T follicular helper cell (primary cell): Measurements from ENCODE around the gene DCUN1D2.
"Not testable (repeated sequence)": the region's sequence is repeated elsewhere in the genome, so short reads cannot be mapped to it uniquely, and the experiment has no call there.

Experiments
- DNase-seq: peaks from one replicate; pipeline ENCODE4 v3.0.0-alpha.2; 2020; ENCODE audit warnings: low read depth

Gene DCUN1D2

DNA sequence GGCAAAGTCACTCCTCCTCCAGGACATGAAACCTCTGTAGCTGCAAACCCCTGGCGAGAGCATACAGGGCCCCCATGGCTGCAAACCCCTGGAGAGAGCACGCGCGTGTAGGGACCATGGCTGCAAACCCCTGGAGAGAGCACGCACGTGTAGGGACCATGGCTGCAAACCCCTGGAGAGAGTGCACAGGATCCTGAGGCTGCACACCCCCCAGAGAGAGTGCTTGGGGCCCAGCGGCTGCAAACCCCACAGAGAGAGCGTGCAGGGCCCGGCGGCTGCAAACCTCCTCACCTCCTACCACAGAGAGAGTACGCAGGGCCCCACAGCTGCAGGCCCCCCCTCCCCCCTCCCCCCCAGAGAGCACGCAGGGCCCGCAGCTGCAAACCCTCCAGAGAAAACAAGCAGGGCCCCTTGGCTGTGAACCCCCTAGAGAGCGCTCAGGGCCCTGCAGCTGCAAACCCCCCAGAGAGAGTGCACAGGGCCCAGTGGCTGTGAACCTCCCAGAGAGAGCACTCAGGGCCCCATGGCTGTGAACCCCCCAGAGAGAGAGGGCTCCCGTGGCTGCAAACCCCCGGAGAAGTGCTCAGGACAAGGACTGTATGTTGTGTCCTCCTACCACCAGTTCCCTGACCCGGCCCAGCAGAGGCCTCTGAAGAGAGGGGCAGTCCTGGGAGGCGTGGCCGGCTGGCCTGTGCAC lies 44.6 kb downstream of the DCUN1D2 start:
- DNase-seq, result no peak

DNA sequence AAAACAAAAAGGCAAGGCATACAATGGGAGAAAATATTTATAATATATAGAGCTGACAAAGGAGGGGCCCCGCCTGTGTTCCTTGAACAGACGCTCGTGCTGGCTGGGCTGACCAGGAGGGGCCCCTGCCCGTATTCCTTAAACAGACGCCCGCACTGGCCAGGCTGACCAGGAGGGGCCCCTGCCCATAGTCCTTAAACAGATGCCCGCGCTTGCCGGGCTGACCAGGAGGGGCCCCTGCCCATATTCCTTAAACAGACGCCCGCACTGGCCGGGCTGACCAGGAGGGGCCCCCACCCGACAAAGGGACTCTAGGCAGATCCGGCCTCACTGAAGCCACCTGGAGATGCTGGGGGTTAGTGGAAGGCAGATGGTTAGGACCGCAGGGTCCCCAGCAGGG lies 46.5 kb downstream of the DCUN1D2 start:
- no peak for DNase-seq

- no peak for DNase-seq
Measured at GRCh38 chr13:113442985-113443362, 47.5 kb downstream of the DCUN1D2 start.

- no peak for DNase-seq
Measured at GRCh38 chr13:113442354-113442984, 48.0 kb downstream of the DCUN1D2 start.

- DNase-seq, result no peak
Measured at GRCh38 chr13:113441661-113442060, 48.9 kb downstream of the DCUN1D2 start.

DNA sequence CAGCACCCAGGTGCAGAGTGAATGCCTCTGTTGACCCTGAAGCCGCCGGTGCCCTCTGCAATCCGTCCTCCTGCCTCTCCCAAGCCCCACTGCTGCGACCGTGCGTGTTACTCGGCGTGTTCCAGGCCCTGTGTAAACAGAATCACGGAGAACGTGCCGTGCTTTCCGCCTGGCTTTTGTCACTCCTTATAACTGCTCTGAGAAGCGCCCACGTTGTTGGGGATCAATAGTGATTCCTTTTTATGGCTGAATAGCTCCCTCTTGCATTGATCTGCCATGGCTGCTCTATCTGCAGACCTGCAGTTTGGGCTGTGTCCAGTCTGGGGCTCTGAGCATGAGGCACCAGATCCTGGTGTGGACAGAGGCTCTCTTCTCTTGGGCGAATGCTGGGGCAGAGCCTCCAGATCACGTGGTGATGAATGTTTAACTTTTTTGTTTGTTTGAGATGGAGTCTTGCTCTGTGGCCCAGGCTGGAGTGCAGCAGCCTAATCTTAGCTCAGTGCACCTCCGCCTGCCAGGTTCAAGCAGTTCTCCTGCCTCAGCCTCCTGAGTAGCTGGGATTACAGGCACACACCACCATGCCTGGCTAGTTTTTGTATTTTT lies 53.0 kb downstream of the DCUN1D2 start:
- DNase-seq, result no peak

GRCh38 chr13:113436866-113437265 lies 53.6 kb downstream of the DCUN1D2 start:
- DNase-seq, result not testable (repeated sequence)

DNA sequence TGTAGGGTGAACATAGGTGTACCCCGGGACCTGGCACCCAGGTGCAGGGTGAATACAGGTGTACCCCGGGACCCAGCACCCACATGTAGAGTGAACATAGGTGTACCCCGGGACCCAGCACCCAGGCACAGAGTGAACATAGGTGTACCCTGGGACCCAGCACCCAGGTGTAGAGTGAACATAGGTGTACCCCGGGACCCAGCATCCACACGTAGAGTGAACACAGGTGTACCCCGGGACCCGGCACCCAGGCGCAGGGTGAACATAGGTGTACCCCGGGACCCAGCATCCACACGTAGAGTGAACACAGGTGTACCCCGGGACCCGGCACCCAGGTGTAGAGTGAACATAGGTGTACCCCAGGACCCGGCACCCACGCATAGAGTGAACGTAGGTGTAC lies 54.6 kb downstream of the DCUN1D2 start:
- DNase-seq, result not testable (repeated sequence)

DNA sequence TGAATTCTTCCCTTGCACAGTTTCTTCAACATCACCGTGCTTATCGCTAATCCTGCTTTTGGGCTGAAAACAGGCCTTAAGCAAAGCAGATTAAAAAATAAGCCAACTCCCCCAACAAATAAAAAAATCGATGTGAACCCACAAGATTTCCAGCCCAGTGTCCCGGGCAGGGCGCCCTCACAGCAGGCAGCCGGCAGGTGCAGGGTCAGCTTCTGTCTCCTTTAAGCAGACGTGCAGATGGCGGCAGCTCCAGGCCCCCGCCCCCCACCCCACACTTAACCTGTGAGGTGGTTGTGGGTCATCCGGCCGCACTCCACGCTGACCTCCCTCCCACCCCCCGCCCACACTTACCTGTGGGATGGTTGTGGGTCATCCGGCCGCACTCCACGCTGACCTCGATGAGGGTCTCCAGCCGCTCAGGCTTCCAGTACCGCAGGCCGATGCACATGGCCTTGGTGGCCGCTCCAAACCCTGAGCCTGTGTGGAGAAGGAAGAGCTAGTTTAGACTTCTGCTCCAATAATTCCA lies 57.1 kb downstream of the DCUN1D2 start:
- no peak for DNase-seq

DNA sequence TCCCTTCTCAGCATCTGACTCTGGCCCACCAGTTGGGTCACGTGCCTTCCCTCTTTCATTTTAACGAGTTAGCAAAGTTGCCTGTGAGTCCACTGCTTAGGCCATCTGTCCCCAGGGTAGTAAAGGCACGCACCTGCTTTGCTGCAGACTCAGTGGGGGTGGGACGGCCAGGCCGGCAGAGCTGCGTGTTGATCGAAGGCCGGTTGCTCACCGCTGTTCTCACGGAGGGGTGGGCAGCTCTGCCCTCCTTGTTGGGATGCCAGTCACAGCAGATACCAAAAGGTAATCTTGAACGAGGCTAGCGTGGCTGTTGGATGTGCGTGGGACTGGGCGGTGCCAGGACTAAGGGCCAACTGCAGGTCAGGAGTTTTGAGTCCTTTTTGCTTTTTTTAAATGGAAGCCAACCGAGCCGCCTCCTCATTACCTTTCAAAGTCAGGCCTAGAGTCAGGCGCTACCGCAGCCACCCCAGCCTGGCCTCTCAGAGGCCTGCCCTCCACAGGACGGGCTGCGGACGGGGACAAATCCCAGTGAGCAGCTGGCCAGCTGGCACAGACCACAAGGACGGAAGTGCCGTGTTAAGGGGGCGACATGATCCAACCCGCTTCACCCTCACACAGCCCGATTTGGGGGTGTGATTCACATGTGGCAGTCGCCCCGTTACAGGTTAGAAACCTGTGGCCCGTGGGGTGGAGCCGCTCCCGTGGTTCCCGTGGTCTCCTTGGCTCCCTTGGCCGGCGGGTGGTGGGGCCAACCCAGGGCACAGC lies 57.8 kb downstream of the DCUN1D2 start:
- DNase-seq, result no peak

- no peak for DNase-seq
Measured at GRCh38 chr13:113431171-113431570, 59.3 kb downstream of the DCUN1D2 start.

DNA sequence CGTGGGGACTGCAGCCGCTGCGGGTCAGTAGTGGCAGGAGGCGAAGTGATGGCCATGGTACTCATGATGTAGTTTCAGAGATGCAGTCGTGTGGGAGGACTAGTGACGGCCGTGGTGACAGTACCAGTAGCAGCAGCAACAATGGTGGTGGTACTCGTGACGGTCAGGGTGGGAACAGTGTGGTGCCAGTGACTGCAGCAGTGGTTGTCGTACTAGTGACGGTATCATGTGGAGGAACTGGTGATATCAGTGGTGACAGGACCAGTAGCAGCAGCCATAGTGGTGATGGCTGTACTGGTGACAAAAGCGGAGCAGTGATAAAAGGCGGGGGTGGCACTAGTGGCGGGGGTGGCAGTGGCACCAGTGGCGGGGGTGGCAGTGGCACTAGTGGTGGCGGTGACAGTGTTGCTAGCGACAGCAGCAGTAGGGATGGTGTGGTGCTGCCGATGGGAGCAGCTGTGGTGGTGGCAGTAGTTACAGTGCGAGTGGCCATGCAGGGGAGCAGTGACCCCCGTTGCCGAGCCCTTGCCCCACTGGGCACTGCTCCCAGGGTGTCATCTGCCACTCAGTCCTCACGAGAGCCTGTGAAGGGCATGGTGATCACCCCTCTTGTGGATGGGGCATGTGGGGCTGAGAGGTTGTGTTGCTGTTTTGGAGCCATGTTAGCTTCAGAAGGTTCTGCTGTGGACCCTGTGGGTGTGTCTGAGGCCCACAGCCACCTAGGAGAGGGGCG lies 60.0 kb downstream of the DCUN1D2 start:
- DNase-seq, result no peak

- DNase-seq, result no peak
Measured at GRCh38 chr13:113429608-113429985, 60.9 kb downstream of the DCUN1D2 start.

DNA sequence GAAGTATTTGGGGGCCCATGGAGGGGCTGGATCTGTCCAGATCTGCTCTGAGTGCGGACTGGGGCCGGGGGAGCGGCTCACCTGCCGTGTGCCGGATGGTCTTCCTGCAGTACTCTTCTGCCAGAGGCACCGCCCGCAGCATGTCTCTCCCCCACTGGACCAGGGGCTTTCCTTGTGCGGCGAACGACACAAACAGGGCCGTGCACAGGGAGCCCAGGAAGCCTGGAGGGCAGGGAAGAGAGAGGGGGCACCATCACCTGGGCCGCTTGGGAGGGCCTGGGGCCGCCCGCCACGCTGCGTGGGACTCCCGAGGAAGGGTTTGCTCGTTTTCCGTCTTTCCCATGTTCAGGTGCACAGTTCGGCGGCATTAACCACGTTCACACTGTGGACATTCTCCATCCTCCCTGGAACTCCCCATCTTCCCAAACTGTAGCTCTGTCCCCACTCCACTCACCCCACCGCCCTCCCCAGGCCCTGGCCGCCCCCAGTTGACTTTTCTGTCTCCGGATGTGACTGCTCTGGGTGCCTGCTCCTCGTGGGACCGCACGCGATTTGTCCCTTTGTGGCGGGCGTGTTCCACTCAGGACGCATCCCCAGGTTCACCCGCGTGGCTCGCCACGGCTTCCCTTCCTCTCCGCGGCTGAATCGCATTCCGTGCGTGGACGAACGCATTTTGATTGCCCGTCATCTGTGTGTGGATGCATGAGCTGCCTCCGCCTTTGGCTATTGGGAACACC lies 61.5 kb downstream of the DCUN1D2 start:
- DNase-seq, result no peak

DNA sequence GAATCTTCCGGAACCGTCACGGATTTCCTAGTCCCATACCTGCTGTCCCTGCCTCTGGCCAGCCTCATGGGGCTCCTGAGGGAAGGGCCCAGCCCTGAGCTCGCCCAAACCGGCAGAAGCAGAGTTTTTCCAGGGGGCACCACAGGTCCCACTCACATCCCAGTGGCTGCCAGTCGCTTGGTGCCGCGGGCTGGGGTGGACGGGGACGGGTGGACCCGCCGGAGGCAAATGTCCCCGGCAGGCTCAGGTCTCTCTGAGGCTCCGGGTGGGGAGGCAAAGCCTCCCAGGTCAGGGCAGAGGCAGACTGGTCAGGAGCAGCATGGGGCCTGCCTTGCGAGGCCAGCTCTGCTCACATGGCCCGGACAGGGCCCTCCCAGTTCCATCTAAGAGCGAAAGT lies 62.0 kb downstream of the DCUN1D2 start:
- no peak for DNase-seq

DNA sequence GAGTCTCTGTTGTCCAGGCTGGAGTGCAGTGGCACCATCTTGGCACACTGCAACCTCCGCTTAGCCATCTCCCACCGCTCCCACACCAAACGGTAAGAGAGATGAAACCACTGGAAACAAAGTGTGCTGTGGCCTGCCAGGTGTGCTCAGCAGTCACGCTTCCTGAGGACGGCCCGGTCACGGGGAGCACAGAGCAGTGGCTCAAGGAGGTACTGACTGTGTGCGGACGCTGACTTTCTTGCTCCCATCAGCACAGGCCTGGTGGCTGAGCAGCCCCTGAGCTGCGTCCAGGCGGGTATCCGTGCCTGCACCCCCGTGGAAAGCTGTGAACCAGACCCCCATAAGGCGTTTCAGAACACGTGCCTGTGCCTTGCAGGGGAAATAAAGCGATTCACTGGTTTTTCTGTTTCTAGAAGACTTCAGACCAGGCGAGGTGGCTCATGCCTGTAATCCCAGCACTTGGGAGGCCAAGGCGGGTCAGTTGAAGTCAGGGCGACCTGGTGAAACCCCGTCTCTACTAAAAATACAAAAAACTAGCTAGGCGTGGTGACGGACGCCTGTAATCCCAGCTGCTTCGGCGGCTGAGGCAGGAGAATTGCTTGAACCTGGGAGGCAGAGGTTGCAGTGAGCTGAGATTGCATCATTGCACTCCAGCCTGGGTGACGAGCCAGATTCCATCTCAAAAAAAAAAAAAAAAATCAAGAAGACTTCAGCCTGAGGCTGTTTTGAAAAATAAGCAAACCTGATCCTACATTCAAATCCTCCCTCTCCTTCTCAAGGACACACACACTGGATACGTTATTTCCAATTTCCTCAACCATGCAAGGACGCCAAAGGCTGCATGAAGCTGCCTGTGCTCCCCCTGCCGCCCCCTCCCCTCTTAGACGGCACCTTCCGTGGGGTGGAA lies 62.7 kb downstream of the DCUN1D2 start:
- no peak for DNase-seq

DNA sequence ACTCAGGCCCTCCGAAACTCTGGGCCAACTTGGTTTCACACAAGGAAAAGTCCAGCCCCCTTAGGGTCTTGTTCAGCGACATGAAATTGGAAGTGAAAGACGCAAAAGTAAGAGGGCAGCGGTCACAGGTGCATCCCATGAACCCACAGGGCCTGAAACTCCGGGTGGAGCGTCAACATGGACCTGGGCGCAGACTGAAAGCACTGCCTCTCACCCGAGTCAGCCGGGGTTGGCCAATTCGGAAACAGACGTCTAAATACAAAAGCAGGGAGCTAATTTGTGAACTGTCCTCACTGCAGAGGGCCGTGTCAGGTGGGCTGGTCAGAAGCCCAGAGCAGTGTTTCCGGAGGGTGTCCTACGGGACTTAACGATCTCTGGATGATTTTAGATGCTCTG lies 63.9 kb downstream of the DCUN1D2 start:
- DNase-seq, result no peak

GRCh38 chr13:113425941-113426590 lies 64.4 kb downstream of the DCUN1D2 start:
- no peak for DNase-seq

DNA sequence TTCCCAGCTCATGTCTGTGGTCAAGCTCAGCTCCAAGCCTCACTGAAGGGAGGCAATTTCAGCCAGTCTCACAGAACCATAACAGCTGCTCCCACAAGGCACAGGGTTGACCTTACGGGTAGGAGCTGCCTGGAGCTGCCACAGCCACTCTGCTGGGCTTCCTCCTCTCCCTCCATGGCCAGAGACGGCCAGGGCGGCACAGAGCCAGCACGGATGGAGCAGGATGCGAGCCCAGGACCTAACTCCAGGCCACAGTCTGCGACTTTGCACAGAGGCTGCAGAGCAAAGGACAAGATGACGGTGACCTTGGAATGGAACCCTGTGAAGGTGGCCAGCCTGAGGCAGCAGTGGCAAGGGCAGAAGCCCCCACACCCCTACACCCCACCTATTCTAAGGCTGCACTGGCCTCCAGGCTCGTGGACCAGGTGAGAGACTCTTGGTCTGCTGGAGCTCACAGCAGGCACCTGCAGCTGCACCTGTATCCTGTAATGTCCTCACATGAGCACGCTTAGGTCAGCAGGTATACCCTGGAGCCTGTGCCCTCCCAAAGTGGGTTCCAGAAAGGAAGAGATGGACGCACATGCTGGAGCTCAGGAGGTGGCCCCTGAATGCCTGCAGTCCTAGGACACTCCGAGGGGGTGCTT lies 66.9 kb downstream of the DCUN1D2 start:
- DNase-seq, result no peak
